ENCODE results near the gene DIDO1. TPM values are rescaled to one million over a fixed set of nuclear protein-coding genes. Genes with fewer than 3 reads are reported as not detected.
A peak's percentile ranks its signal among the peaks of the same experiment; 100 is the strongest.

Gene DIDO1
- total RNA-seq, 1 experiment from 2014 or later, result 85.9 TPM

- H3K27ac Mint-ChIP-seq, result peak overlapping the region in 2 of 3 experiments; percentile 44 to 70; a peak in 1 of 7 replicates
- Histone ChIP-seq H3K4me1 (ENCODE audit: insufficient read depth, low read length) (peaks cover 3% of the 10 kb centered on the region), H2BK12ac (ENCODE audit: insufficient read length, low read depth, low read length) (no peak overlapping the region), H2AK5ac (ENCODE audit: insufficient read length, low read length) (no peak overlapping the region), H3K79me2 (ENCODE audit: insufficient read depth, low read length) (no peaks in the 10 kb centered on the region; the same call in 1 of the 2 replicates), H3K56ac (ENCODE audit: insufficient read length, low read depth, low read length) (no peak overlapping the region), H2BK20ac (ENCODE audit: low read depth, low read length, poor library complexity, severe bottlenecking) (no peak overlapping the region), H4K5ac (ENCODE audit: insufficient read length, low read depth, low read length) (no peak overlapping the region), H3K23ac (ENCODE audit: insufficient read length, low read depth, low read length) (no peak overlapping the region), H3K18ac (ENCODE audit: insufficient read length, low read depth, low read length) (no peak overlapping the region), H3K9ac (ENCODE audit: extremely low read depth, insufficient read length, low read length) (no peak overlapping the region), H3K4me2 (ENCODE audit: insufficient read depth, insufficient read length, low read length) (no peak overlapping the region), H3K27ac (ENCODE audit: insufficient read length, low read depth, low read length) (no peak overlapping the region), H4K20me1 (ENCODE audit: control insufficient read depth, insufficient read depth, insufficient read length) (no peaks in the 10 kb centered on the region), H2BK120ac (ENCODE audit: low read depth, low read length, poor library complexity, severe bottlenecking) (no peak overlapping the region), H3T11ph (ENCODE audit: low read length) (no peak overlapping the region), H2BK15ac (ENCODE audit: low read depth, low read length) (no peak overlapping the region), H3K79me1 (ENCODE audit: insufficient read depth, low read depth, low read length, poor library complexity, severe bottlenecking) (no peaks in the 10 kb centered on the region), H3K14ac (ENCODE audit: insufficient read depth, low read length) (no peak overlapping the region; the same call in 1 of the 2 replicates), H4K91ac (ENCODE audit: insufficient read length, low read depth, low read length) (no peak overlapping the region), H3K23me2 (ENCODE audit: insufficient read length, low read depth, low read length, poor library complexity, severe bottlenecking) (peaks cover 10% of the 10 kb centered on the region), H3K9me3 (ENCODE audit: control insufficient read depth, low read depth, low read length) (no peaks in the 10 kb centered on the region), H3K4ac (ENCODE audit: low read depth, low read length) (no peak overlapping the region), H3K27me3 (ENCODE audit: insufficient read depth, low read length) (no peaks in the 10 kb centered on the region), H4K8ac (replicated peaks; ENCODE audit: insufficient read length, low read depth, low read length) (no peak overlapping the region), H2AFZ (ENCODE audit: low read length) (no peak overlapping the region), H2BK5ac (ENCODE audit: insufficient read length, low read length) (no peak overlapping the region)
- TF ChIP-seq CTCF (conservative IDR thresholded peaks at IDR 0.05), result no peak
- no peaks in the 10 kb centered on the region for H3K9me3 Mint-ChIP-seq
- H3K4me3 Mint-ChIP-seq, result no peak overlapping the region
- H3K4me1 Mint-ChIP-seq, result peaks cover 14 to 28% of the 10 kb centered on the region in 2 experiments
- no peaks in the 10 kb centered on the region; the same call in 1 of the 2 replicates for H3K27me3 Mint-ChIP-seq (ENCODE audit: low read depth)
- peaks cover 2 to 11% (median 7%) of the 10 kb centered on the region in 3 experiments; a peak in 4 of 7 replicates for H3K36me3 Mint-ChIP-seq (ENCODE audit: insufficient read depth in 1 of 3, low read depth in 3 of 3)
- DNase-seq, result no peak
- WGBS (ENCODE audit: extremely low coverage, insufficient read length, low lambda C conversion rate), result no CpG with 5 or more reads among the region's 23 CpGs
These were observed 29.4 kb upstream of the DIDO1 start for GRCh38 chr20:62955519-62956386.
